ENCODE results near the gene ADAMTS20. TPM values are rescaled to one million over a fixed set of nuclear protein-coding genes. Genes with fewer than 3 reads are reported as not detected.
A peak's percentile ranks its signal among the peaks of the same experiment; 100 is the strongest.

Gene ADAMTS20
- total RNA-seq, 1 donor from 2014 or later, result not detected

GRCh38 chr12:43329375-43329774, 222.6 kb downstream of the ADAMTS20 start:
- no peak for ATAC-seq

DNA sequence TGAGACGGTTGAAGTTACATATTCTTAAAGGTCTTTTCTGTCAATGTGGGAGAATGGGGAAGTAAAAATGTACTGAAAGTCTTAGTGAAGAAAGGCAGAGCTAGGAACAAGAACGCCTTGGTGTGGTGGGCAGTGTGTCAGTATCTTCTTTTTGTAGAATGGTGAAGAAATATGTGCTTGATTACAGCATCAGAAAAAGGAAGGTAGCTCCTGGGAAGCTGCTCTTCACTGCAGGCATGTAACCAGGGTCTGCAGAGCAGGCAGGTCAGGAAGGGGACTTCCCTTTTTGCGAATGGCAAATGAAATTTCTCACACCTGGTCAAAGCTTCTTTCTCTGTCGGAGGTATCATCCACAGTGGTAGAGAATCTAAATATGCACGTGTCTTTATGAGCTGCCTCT, 226.2 kb downstream of the ADAMTS20 start:
- intact Hi-C loops (cut with DNase I), result no loop called here
- ATAC-seq, result no peak
- no peak for DNase-seq (ENCODE audit: low spot score)

More at GRCh38 chr12:43329375-43329774, 222.6 kb downstream of the ADAMTS20 start:
- DNase-seq (ENCODE audit: low spot score), result no peak
- intact Hi-C loops (cut with DNase I), result no loop called here

GRCh38 chr12:43320281-43320680, 231.7 kb downstream of the ADAMTS20 start:
- DNase-seq (ENCODE audit: low spot score), result no peak
- ATAC-seq, result no peak
- intact Hi-C loops (cut with DNase I), result no loop called here

DNA sequence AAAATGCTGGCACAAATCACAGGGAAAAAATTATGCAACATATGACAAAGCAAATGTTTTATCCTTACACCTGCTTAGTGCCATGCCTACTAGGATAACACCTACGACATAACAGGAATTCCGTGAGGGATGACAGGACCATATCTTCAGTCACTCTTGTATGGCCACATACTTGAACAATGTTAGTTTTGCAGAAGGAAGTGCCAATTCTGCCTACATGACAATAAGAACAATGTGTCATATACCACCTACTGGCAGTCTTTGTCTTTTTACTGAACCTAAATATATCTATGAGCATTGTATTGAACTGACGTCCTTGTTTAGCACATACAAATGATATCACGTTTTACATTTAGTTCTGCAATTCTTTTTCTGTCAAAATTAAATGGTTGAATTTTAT, 234.0 kb downstream of the ADAMTS20 start:
- no peak for DNase-seq (ENCODE audit: low spot score)
- intact Hi-C loops (cut with DNase I), result no loop called here
- ATAC-seq, result no peak

DNA sequence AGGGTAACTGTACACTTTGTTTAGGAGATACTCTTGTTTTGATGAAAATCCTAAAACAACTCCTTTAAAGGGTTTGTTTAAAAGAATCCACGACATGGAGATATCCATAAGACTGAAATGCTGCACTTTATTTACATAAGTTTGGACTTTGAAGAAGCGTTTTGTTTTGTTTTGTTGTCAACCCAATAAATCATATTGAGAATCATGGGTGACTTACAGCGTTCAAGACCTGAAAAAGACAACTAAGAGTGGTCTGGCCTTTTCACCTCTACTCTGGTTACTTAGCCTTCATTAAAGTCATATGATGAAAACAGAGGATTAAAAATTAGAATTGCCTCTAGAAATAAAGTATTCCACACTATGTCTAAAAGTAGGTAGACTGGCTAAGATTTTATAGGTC, 234.8 kb downstream of the ADAMTS20 start:
- intact Hi-C loops (cut with DNase I), result no loop called here
- DNase-seq (ENCODE audit: low spot score) (no peak), ATAC-seq (no peak)

- intact Hi-C loops (cut with DNase I), result no loop called here
- DNase-seq (ENCODE audit: low spot score), result no peak
- no peak for ATAC-seq
These were observed 235.5 kb downstream of the ADAMTS20 start for GRCh38 chr12:43316520-43316919.

DNA sequence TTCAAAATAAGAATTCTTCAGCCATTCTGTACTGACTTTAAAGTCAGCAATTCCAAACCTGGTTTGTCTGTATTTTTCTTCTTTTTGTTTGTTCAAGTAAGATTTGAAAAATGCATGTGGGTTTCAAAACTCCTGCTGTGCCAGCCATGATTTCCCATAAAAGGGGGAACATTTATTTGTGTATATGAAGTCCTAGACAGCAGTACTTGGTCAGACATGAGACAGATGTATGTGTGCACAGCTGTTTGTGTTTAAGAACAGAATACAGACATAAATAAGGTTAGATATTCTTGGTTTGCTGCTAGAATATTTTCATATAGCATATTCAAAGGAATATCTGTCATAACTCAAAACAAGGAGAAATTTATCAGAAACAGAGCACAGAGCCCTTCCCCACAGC, 236.0 kb downstream of the ADAMTS20 start:
- DNase-seq (ENCODE audit: low spot score), result no peak
- ATAC-seq, result no peak
- intact Hi-C loops (cut with DNase I), result no loop called here

DNA sequence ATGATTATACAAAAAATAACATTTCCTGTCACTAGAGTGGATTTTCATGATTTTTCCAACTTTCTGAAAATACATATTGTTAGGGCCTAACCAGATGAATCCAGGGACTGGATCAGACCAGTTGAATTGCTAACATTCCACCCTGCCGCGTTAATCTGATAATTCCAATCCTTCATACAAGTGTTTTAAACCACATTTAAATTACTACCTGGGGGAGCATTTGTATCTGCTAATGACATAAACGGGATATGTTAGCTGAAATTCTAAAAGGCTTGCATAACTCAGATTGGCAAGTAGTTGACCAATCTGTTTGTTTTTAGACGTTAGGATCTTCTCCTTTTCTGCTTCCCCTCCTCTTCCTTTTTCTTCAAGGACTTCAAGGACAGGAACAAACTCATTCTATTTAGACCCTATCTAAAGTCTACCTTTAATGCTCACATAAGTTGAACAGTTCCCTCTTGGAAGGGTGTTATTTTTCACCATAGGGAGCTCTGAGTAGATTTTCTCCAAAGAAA, 239.0 kb downstream of the ADAMTS20 start:
- ATAC-seq (no peak), DNase-seq (ENCODE audit: low spot score) (no peak)
- intact Hi-C loops (cut with DNase I), result no loop called here

- ATAC-seq, result no peak
- intact Hi-C loops (cut with DNase I), result no loop called here
- DNase-seq (ENCODE audit: low spot score), result no peak
These were observed 241.4 kb downstream of the ADAMTS20 start for GRCh38 chr12:43310596-43310995.

GRCh38 chr12:43309959-43310358, 242.0 kb downstream of the ADAMTS20 start:
- intact Hi-C loops (cut with DNase I), result no loop called here
- ATAC-seq (no peak), DNase-seq (ENCODE audit: low spot score) (no peak)

DNA sequence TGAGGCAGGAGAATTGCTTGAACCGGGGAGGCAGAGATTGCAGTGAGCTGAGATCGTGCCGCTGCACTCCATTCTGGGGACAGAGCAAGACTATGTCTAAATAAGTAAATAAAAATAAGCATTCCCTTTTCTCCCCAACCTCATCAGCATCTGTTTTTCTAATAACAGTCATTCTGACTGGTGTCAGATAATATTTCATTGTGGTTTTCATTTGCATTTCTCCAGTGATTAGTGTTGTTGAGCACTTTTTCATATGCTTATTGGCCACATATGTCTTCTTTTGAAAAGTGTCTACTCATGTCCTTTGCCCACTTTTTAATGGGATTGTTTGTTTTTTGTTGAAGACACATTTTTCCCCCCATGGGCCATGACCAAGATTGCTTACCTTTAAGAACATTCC, 243.2 kb downstream of the ADAMTS20 start:
- intact Hi-C loops (cut with DNase I), result no loop called here
- ATAC-seq, result no peak

GRCh38 chr12:43307126-43307525, 244.9 kb downstream of the ADAMTS20 start:
- no peak for DNase-seq (ENCODE audit: low spot score)
- no peak for ATAC-seq
- intact Hi-C loops (cut with DNase I), result no loop called here

More for the DNA sequence above, 243.2 kb downstream of the ADAMTS20 start:
- DNase-seq (ENCODE audit: low spot score), result no peak

GRCh38 chr12:43306066-43306465, 245.9 kb downstream of the ADAMTS20 start:
- intact Hi-C loops (cut with DNase I), result no loop called here
- ATAC-seq (peak; percentile 60), DNase-seq (ENCODE audit: low spot score) (no peak)

- intact Hi-C loops (cut with DNase I), result no loop called here
- no peak for ATAC-seq
- DNase-seq (ENCODE audit: low spot score), result no peak
These were observed 246.9 kb downstream of the ADAMTS20 start for GRCh38 chr12:43305065-43305464.

Other genes with a start within 250 kb of the ADAMTS20 start
- 15.7 TPM for gene PUS7L, start 206.6 kb upstream of the ADAMTS20 start, total RNA-seq
- gene IRAK4, start 206.7 kb upstream of the ADAMTS20 start, total RNA-seq, result 20.7 TPM

All from sciatic nerve (tissue), 2 donors.